RPMI7951 (cell line): ENCODE data around the gene MOV10L1. TPM values are rescaled to one million over a fixed set of nuclear protein-coding genes. Genes with fewer than 3 reads are reported as not detected.
"Not testable (repeated sequence)": the region's sequence is repeated elsewhere in the genome, so short reads cannot be mapped to it uniquely, and the experiment has no call there.

Source experiments
- DNase-seq: peaks from one replicate; pipeline ENCODE4 v3.0.0-alpha.2; 2012; ENCODE audit warnings: low read depth
- total RNA-seq: library from RNA; depleted of rRNA; stranded (reverse); fragments of >200 nt; shearing (Covaris generic); gene quantifications from 2 replicates; pipeline ENCODE4 v1.2.3, GENCODE V29; 2014; rRNA removed

The MOV10L1 gene
- total RNA-seq, 1 experiment from 2014 or later: not detected

GRCh38 chr22:50203288-50203687 is 113.5 kb downstream of the MOV10L1 start:
- DNase-seq: no peak

GRCh38 chr22:50204571-50204970 is 114.8 kb downstream of the MOV10L1 start:
- DNase-seq: no peak

DNA sequence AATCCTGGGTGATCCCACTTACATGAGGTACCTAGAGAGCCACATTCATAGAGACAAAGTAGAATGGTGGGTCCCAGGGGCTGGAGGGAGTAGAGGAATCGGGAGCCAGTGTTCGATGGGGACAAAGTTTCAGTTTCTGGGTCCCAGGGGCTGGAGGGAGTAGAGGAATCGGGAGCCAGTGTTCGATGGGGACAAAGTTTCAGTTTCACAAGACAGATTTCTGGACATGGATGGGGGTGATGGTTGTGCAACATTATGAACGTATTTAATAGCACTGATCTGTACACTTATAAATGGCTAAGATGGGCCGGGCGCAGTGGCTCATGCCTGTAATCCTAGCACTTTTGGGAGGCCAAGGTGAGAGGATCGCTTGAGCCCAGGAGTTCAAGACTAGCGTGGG is 115.2 kb downstream of the MOV10L1 start:
- DNase-seq: not testable (repeated sequence)

GRCh38 chr22:50205781-50206569 is 116.2 kb downstream of the MOV10L1 start:
- DNase-seq: no peak

- DNase-seq: no peak
These were observed 116.8 kb downstream of the MOV10L1 start for GRCh38 chr22:50206599-50206998.

- DNase-seq: no peak
These were observed 117.8 kb downstream of the MOV10L1 start for GRCh38 chr22:50207383-50208140.

- no peak for DNase-seq
These were observed 118.7 kb downstream of the MOV10L1 start for GRCh38 chr22:50208430-50208938.

DNA sequence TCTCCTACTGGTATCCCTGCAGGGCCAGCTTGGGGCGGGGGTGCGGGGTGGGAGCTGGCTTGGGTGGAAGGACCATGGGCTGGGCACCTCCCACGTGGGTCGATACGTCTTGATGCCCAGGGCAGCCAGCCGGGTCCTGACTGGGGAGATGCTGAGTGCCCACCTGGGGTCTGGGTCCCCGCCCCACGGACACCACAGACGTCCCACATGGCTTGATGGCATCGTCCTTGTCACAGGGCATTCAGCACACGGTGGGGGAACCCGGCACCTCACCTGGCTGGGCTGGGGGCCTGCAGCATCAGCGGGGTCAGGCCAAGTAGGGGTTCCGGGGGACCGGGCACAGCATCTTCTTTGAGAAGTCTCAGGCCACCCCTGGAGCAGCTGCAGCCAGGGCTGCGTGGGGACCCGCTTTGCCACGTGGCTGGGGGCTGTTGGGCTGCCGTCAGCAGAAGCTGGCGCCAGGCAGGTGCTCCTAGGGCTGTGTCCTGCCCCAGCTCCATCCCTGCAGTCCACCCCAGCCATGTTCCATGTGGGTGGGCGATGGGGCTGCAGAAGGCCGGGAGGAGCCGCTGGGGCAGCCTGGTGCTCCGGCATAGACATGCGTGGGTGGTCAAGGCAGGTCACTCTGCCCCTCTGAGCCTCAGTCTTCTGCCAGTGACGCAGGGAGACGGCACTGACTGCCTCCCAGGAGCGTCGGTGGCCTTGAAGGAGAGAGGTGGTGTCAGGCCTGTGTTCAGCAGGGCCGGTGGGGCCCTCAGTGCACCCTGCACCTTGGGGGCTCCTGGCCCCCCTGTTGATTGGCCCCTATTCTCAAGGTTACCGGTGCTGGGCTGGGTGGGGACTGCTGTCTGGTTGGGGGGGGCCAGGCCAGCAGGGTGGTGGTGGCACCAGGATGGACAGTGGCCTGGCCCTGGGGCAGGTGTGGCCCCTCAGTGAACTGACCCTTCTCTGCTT is 119.4 kb downstream of the MOV10L1 start:
- DNase-seq: no peak

- DNase-seq: peak; percentile 53
These were observed 120.1 kb downstream of the MOV10L1 start for GRCh38 chr22:50209893-50210292.

- DNase-seq: no peak
These were observed 120.8 kb downstream of the MOV10L1 start for GRCh38 chr22:50210378-50211139.

- no peak for DNase-seq
These were observed 121.3 kb downstream of the MOV10L1 start for GRCh38 chr22:50211147-50211546.

Other genes starting within 250 kb of the MOV10L1 start
- gene ZBED4, start 236.2 kb upstream of the MOV10L1 start, total RNA-seq: 7.3 and 7.7 TPM in 2 replicates
- gene ALG12, start 171.6 kb upstream of the MOV10L1 start, total RNA-seq: 15.0 and 18.7 TPM in 2 replicates
- gene CRELD2, start 171.4 kb upstream of the MOV10L1 start, total RNA-seq: 49.7 and 56.7 TPM in 2 replicates
- gene PIM3, start 129.2 kb upstream of the MOV10L1 start, total RNA-seq: 9.3 and 12.7 TPM in 2 replicates
- not detected in 2 replicates for gene IL17REL, start 77.2 kb upstream of the MOV10L1 start, total RNA-seq
- not detected in 2 replicates for gene TTLL8, start 31.7 kb upstream of the MOV10L1 start, total RNA-seq
- not detected in 2 replicates for gene MLC1, start 4.6 kb upstream of the MOV10L1 start, total RNA-seq
- 0.49 TPM in 1 of 2 replicates, not detected in the other for gene PANX2, start 80.7 kb downstream of the MOV10L1 start, total RNA-seq
- gene TRABD, start 95.9 kb downstream of the MOV10L1 start, total RNA-seq: 11.2 and 11.6 TPM in 2 replicates
- 9.4 and 13.7 TPM in 2 replicates for gene SELENOO, start 111.0 kb downstream of the MOV10L1 start, total RNA-seq
- gene TUBGCP6, start 155.0 kb downstream of the MOV10L1 start, total RNA-seq: 6.7 and 7.1 TPM in 2 replicates
- 4.2 and 5.0 TPM in 2 replicates for gene HDAC10, start 161.3 kb downstream of the MOV10L1 start, total RNA-seq
- 6.7 and 13.2 TPM in 2 replicates for gene MAPK12, start 171.7 kb downstream of the MOV10L1 start, total RNA-seq
- 1.8 TPM in 2 replicates for gene MAPK11, start 180.4 kb downstream of the MOV10L1 start, total RNA-seq
- gene PLXNB2, start 217.6 kb downstream of the MOV10L1 start, total RNA-seq: 27.6 and 37.1 TPM in 2 replicates
- 0.68 and 2.2 TPM in 2 replicates for gene DENND6B, start 237.0 kb downstream of the MOV10L1 start, total RNA-seq